GM10248 (cell line): ENCODE results near the gene UQCC5.

Experiments used
- CTCF ChIA-PET: fragments of 300-600 bp; sonication (Branson Sonifier 250); formaldehyde crosslinking; extraction: SDS; loops from one replicate; lab custom pipeline; 2021; ENCODE audit warnings: antibody characterized with exemption; lab: Yijun Ruan, JAX
- POLR2A ChIA-PET: fragments of 350-650 bp; sonication (Branson Sonifier 250); formaldehyde crosslinking; extraction: SDS; loops from one replicate; lab custom pipeline; 2020; ENCODE audit warnings: antibody characterized with exemption; lab: Yijun Ruan, JAX
- DNase-seq: peaks from one replicate; pipeline ENCODE4 v3.0.0; 2012; ENCODE audit errors: extremely low spot score
- TF ChIP-seq, protein P1 (sequence below): IDR thresholded peaks from 2 replicates; pipeline ENCODE4 v1.5.1; 2012; ENCODE audit warnings: mild to moderate bottlenecking, low read depth; ENCODE audit errors: extremely low read depth, missing control alignments, control extremely low read depth

The UQCC5 gene

DNA sequence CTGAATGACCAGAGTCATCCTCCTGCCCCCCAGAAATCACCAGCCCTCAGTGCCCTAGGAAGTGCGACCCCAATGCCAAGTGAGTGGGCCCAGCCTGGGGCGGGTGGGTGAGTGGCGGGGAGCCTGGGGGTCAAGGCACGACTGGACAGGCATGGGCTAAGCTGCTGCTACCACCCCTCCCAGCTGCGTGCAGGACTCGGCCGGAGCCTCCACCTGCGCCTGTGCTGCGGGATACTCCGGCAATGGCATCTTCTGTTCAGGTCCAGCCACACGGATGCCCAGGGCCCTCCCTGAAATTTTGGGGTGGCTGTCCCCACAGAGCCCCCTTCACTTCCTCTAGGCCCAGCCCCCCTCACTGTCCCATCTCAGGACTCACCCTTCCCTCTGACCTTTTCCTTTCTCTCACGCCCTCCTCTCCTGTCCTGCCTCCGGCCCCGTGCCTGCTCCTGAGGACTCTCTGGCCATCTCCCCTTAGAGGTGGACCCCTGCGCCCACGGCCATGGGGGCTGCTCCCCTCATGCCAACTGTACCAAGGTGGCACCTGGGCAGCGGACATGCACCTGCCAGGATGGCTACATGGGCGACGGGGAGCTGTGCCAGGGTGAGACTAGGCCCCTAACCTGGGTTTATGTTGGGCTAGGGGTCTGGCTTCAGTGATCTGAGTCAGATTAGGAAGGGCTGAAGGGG lies 19.8 kb upstream of the UQCC5 start:
- DNase-seq: no peak
- ChIA-PET CTCF (interaction anchor here (0.9 kb wide), 1 partner anchor 26 kb away, joined by 3 read pairs; no protein-coding TSS in a partner anchor), POLR2A (interaction anchor here (0.8 kb wide), 1 partner anchor 19 kb away, joined by 3 read pairs; the partner anchor contains the start of gene UQCC5)
- TF ChIP-seq, protein P1, sequence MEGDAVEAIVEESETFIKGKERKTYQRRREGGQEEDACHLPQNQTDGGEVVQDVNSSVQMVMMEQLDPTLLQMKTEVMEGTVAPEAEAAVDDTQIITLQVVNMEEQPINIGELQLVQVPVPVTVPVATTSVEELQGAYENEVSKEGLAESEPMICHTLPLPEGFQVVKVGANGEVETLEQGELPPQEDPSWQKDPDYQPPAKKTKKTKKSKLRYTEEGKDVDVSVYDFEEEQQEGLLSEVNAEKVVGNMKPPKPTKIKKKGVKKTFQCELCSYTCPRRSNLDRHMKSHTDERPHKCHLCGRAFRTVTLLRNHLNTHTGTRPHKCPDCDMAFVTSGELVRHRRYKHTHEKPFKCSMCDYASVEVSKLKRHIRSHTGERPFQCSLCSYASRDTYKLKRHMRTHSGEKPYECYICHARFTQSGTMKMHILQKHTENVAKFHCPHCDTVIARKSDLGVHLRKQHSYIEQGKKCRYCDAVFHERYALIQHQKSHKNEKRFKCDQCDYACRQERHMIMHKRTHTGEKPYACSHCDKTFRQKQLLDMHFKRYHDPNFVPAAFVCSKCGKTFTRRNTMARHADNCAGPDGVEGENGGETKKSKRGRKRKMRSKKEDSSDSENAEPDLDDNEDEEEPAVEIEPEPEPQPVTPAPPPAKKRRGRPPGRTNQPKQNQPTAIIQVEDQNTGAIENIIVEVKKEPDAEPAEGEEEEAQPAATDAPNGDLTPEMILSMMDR: no peak

DNA sequence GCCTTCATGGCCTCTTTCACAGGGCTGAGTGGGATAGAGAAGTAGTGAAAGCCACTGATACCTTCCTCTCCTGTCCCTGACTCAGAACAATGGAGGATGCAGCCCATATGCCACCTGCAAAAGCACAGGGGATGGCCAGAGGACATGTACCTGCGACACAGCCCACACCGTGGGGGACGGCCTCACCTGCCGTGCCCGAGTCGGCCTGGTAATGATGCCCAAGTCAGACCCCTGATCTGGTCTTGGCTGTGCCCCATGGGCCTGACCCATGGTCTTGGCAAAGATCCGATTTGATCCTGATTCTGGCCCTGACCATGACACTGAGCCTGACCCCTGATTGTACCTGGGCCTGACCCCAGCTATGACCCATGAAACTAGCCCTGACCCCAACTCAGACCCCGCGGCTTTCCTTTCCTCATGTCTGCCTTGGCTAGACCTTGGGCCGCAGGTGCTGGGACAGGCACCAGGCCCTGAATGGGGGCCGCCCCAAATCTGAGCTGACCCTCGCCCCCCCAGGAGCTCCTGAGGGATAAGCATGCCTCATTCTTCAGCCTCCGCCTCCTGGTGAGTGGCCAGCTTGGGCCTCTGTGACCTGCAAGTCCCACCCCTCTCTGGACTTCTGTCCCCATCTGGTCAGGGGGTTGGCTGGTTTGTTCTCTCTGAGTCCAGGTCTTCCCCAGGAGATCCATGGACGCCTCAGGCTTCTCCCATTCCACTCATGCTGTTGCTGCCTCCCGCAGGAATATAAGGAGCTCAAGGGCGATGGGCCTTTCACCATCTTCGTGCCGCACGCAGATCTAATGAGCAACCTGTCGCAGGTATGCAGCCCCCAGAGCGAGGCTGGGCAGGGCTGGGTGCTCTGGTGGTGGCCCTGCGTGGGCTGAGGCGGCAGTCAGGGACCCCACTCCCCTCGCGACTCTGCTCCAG lies 18.3 kb upstream of the UQCC5 start:
- POLR2A ChIA-PET: no interaction called here
- CTCF ChIA-PET: interaction anchor here (0.9 kb wide), 1 partner anchor 27 kb away, joined by 3 read pairs; no protein-coding TSS in a partner anchor
- no peak for DNase-seq
- TF ChIP-seq, protein P1: no peak

DNA sequence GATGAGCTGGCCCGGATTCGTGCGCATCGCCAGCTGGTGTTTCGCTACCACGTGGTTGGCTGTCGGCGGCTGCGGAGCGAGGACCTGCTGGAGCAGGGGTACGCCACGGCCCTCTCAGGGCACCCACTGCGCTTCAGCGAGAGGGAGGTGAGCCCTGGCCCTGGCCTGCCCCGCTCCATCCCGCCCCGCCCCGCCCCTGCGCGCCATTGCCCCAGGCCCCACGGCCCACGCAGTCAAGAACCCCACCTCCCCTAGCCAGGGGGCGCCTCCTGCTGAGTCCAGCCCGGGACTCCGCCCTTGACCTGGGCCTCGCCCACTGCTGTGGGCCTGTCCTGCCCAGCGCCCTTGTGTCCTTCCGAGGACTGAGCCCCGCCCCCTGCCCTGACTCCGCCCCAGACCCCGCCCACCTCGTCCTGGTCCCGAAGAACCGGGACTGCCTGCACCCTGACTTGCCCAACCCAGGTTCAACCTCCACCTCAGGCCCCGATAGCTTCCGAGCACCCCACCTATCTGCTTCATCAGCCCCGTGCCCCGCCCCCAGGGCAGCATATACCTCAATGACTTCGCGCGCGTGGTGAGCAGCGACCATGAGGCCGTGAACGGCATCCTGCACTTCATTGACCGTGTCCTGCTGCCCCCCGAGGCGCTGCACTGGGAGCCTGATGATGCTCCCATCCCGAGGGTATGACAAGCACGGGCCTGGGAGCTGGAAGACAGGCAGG lies 17.5 kb upstream of the UQCC5 start:
- TF ChIP-seq, protein P1: no peak
- POLR2A ChIA-PET: no interaction called here
- no peak for DNase-seq
- CTCF ChIA-PET: no interaction called here

DNA sequence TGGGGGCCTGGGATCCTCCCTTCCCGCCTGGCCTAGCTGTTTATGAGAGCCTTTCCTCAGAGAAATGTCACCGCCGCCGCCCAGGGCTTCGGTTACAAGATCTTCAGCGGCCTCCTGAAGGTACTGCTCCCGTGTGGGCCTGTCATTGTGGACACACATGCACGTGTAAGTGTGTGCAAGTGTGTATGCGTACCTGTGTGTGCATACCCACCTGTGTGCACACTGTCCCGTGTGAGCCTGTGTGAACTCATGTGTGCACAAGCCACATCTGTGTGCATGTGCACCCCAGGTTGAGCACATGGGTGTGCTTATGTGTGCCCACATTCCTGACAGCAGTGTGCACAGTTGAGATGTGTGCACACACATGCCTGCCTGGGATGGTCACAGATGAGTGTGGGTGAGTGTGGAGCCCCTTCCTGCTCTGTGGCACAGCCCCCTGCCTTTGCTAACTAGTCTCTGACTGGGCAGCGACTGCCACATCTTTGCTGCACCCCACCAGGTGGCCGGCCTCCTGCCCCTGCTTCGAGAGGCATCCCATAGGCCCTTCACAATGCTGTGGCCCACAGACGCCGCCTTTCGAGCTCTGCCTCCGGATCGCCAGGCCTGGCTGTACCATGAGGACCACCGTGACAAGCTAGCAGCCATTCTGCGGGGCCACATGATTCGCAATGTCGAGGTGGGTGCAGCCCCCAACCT lies 16.8 kb upstream of the UQCC5 start:
- CTCF ChIA-PET: no interaction called here
- POLR2A ChIA-PET: no interaction called here
- TF ChIP-seq, protein P1: no peak
- DNase-seq: no peak

DNA sequence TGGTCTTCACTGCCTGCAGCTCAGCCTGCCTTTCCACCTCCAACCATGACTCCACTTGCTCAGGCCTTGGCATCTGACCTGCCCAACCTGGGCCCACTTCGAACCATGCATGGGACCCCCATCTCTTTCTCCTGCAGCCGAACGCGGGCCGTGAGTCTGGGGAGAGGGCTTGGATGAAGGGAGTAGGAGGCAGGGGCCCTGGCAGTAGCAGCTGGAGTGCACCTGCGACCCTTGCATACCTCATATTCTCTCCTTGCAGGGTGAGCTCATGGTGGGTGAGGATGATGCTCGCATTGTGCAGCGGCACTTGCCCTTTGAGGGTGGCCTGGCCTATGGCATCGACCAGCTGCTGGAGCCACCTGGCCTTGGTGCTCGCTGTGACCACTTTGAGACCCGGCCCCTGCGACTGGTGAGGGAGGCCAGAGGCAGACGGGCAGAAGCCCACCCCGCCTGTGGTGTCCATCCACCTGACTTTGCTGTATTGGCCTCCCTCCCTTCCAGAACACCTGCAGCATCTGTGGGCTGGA lies 16.2 kb upstream of the UQCC5 start:
- DNase-seq: no peak
- CTCF ChIA-PET: no interaction called here
- POLR2A ChIA-PET: no interaction called here
- TF ChIP-seq, protein P1: no peak
